ENCODE measurements around the gene FTO.

DNA sequence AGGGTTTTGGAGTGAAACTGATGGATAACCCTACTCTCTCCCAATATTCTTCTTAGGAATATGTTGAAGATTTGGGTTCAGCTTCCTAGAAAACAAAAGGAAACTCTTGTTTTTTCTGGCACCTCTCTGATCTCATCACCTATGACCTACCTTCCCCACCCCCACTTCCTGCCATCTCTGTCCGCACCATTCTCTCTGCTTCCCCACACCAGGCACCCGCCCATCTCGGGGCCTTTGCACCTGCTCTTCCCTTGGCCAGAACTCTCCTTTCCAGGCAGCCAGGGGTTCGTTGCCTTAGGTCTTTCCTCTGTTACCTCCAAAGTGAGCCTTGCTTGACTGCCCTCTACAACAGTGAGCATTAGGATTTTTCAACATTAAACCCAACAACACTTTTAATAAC is 423.0 kb downstream of the FTO start:
- TF ChIP-seq CTCF (IDR thresholded peaks at IDR 0.05) (no peak), EP300 (IDR thresholded peaks at IDR 0.05) (no peak)
